ENCODE data around the gene NAGLU. TPM values are rescaled to one million over a fixed set of nuclear protein-coding genes. Genes with fewer than 3 reads are reported as not detected.

NAGLU gene
- polyA plus RNA-seq, 2 of the 4 experiments (the other 2 are of a cell fraction), result 17.8 to 34.5 TPM

- H3K27ac ChIP-seq, result no peak overlapping the region
- no peak overlapping the region for H3K4me2 ChIP-seq
- no peaks in the 10 kb centered on the region for H3K9me3 ChIP-seq
- H3K4me3 ChIP-seq, result no peak overlapping the region
- ATAC-seq (no peak), DNase-seq (ENCODE audit: low read depth in 1 of 2, low spot score in 1 of 2) (no peak), FAIRE-seq (no peak)
- ChIA-PET POLR2A (no interaction called here), CTCF (interaction anchor here (0.5 to 17.8 kb wide), 6 partner anchors 9 to 191 kb away, joined by 3 to 364 read pairs (median 138); partner anchors contain the start of gene CAVIN1)
- H3K4me1 ChIP-seq, result no peaks in the 10 kb centered on the region
- 100% methylated on average over 2 of the region's 2 CpGs for WGBS (ENCODE audit: missing lambda C conversion rate)
- TF ChIP-seq, protein P1, sequence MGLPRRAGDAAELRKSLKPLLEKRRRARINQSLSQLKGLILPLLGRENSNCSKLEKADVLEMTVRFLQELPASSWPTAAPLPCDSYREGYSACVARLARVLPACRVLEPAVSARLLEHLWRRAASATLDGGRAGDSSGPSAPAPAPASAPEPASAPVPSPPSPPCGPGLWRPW (IDR thresholded peaks at IDR 0.05), result no peak
- TF ChIP-seq RARB (CRISPR knock-in tag; IDR thresholded peaks at IDR 0.05), result no peak
- TF ChIP-seq CTCF (IDR thresholded peaks at IDR 0.05), result no peak
- no peak for TF ChIP-seq RNF2 (IDR thresholded peaks at IDR 0.05; ENCODE audit: borderline replicate concordance, low read depth)
- no peak for TF ChIP-seq HOXA7 (CRISPR knock-in tag; IDR thresholded peaks at IDR 0.05)
- no peak for TF ChIP-seq HDAC2 (IDR thresholded peaks at IDR 0.05)
- TF ChIP-seq BCL3 (IDR thresholded peaks at IDR 0.05), result no peak
- TF ChIP-seq RFX5 (IDR thresholded peaks at IDR 0.05), result no peak
- TF ChIP-seq RCOR1 (IDR thresholded peaks at IDR 0.05; ENCODE audit: low read depth, low read length), result no peak
- no peak for TF ChIP-seq HMGXB4 (CRISPR knock-in tag; IDR thresholded peaks at IDR 0.05; ENCODE audit: borderline replicate concordance)
- TF ChIP-seq NFE2L2 (conservative IDR thresholded peaks at IDR 0.05; ENCODE audit: low read length), result no peak
- TF ChIP-seq RAD21 (conservative IDR thresholded peaks at IDR 0.05 in 1 of 2, IDR thresholded peaks at IDR 0.05 in 1 of 2), result no peak
- no peak for TF ChIP-seq HOXB5 (CRISPR knock-in tag; IDR thresholded peaks at IDR 0.05)
- no peak for TF ChIP-seq HEYL (CRISPR knock-in tag; IDR thresholded peaks at IDR 0.05)
- TF ChIP-seq TFCP2L1 (CRISPR knock-in tag; IDR thresholded peaks at IDR 0.05), result no peak
- no peak for TF ChIP-seq FOSL2 (IDR thresholded peaks at IDR 0.05)
- no peak for TF ChIP-seq FOSL2 (CRISPR knock-in tag; IDR thresholded peaks at IDR 0.05)
- no peak for TF ChIP-seq FOSB (CRISPR knock-in tag; IDR thresholded peaks at IDR 0.05)
- TF ChIP-seq JUN (IDR thresholded peaks at IDR 0.05), result no peak
- no peak for TF ChIP-seq ZSCAN20 (CRISPR knock-in tag; IDR thresholded peaks at IDR 0.05)
Measured at GRCh38 chr17:42509841-42510240, 26.2 kb upstream of the NAGLU start.

DNA sequence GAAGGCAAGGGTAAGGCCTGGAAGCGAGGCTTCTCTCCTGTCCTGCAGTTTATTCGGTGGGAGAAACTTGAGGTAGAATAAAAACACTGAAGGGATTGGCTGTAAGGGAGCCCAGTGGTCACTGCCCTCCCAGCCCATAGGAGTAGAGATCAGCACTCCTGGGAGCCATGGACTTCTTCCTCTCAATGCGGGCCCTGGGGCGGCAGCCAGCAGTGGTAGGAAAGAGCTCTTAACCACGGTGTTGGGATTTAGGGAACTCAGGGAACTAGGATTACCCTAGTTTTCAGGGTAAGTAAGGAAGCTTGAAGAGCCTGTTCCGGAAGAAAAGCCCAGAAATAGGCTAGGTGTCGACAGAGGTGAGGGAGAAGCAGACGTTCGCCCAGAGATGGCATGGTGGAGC lies 23.8 kb upstream of the NAGLU start:
- ATAC-seq (no peak), DNase-seq (ENCODE audit: low read depth in 1 of 2, low spot score in 1 of 2) (no peak), FAIRE-seq (no peak)
- Histone ChIP-seq H3K4me3 (no peak overlapping the region), H3K9me3 (no peaks in the 10 kb centered on the region), H3K27ac (no peak overlapping the region), H3K4me1 (peaks cover 6% of the 10 kb centered on the region), H3K4me2 (no peak overlapping the region)
- ChIA-PET CTCF (interaction anchor here (0.6 to 17.8 kb wide), 9 partner anchors 15 to 194 kb away, joined by 3 to 364 read pairs (median 4); partner anchors contain the start of gene CAVIN1), POLR2A (no interaction called here)
- 92% methylated on average over 9 of the region's 9 CpGs for WGBS (ENCODE audit: missing lambda C conversion rate)
- no peak for TF ChIP-seq PHF8 (IDR thresholded peaks at IDR 0.05; ENCODE audit: borderline replicate concordance, low read depth)
- TF ChIP-seq ESRRA (IDR thresholded peaks at IDR 0.05; ENCODE audit: borderline replicate concordance, low read length), result no peak
- TF ChIP-seq ZSCAN20 (CRISPR knock-in tag; IDR thresholded peaks at IDR 0.05), result no peak
- no peak for TF ChIP-seq BCL3 (IDR thresholded peaks at IDR 0.05)
- no peak for TF ChIP-seq ZC3H11A (IDR thresholded peaks at IDR 0.05)
- no peak for TF ChIP-seq JUN (IDR thresholded peaks at IDR 0.05)
- TF ChIP-seq CBX8 (IDR thresholded peaks at IDR 0.05), result no peak
- TF ChIP-seq CTCF (IDR thresholded peaks at IDR 0.05), result no peak
- TF ChIP-seq RAD21 (conservative IDR thresholded peaks at IDR 0.05 in 1 of 2, IDR thresholded peaks at IDR 0.05 in 1 of 2), result no peak

Data from A549 (cell line).